ENCODE measurements around the gene TAS2R60. TPM values are rescaled to one million over a fixed set of nuclear protein-coding genes. Genes with fewer than 3 reads are reported as not detected.
A peak's percentile ranks its signal among the peaks of the same experiment; 100 is the strongest.
"Not testable (repeated sequence)": the region's sequence is repeated elsewhere in the genome, so short reads cannot be mapped to it uniquely, and the experiment has no call there.

TAS2R60 gene
- total RNA-seq = not detected in 2 replicates

DNA sequence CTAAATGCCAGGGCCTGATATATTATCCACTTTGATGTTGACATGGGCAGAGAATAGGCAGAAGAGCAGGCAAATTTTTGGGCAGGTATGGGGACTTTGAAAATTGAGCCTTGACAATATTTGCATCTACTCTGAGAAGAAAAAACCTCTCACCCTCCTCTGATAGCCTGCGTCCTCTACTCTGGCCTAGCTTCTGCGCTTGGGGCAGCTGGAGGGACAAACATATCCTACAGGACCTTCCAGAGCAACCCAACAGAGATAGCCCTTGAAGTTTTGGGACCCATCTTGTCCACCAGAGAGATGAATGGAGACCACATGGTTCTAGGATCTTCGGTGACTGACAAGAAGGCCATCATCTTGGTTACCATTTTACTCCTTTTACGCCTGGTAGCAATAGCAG lies at the start of gene TAS2R60:
TSS of gene TAS2R60 (plus strand) at position 301 of the 400 bp plus-strand sequence. CDS start at position 301, 0 bp downstream.
- no peak for DNase-seq (ENCODE audit: low read depth in 2 of 2)

DNA sequence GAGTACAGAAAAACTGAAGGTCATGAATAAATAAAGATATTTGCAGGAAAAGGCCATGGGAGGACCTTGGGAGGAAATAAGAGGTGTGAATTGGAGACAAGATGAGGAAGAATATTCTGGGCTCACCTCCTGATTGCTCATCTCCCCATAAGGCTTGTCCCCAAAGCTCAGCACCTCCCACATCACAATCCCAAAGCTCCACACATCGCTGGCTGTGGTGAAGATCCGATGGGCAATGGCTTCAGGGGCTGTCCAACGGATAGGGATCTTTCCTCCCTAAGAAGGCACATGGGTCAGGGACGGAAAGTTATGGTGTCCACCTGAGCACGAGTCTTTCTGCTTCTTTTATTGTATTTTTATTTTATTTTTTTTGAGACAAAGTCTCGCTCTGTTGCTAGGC lies 49.2 kb upstream of the TAS2R60 start:
- DNase-seq (ENCODE audit: low read depth in 2 of 2) = no peak

GRCh38 chr7:143394777-143395176 lies 48.5 kb upstream of the TAS2R60 start:
- no peak for DNase-seq (ENCODE audit: low read depth in 2 of 2)

- DNase-seq (ENCODE audit: low read depth in 2 of 2) = peak; percentile 33 to 66
Observed at GRCh38 chr7:143395187-143396149, 47.8 kb upstream of the TAS2R60 start.

GRCh38 chr7:143396182-143396581 lies 47.1 kb upstream of the TAS2R60 start:
- DNase-seq (ENCODE audit: low read depth in 2 of 2) = no peak

- no peak for DNase-seq (ENCODE audit: low read depth in 2 of 2)
Observed at GRCh38 chr7:143396625-143397556, 46.4 kb upstream of the TAS2R60 start.

DNA sequence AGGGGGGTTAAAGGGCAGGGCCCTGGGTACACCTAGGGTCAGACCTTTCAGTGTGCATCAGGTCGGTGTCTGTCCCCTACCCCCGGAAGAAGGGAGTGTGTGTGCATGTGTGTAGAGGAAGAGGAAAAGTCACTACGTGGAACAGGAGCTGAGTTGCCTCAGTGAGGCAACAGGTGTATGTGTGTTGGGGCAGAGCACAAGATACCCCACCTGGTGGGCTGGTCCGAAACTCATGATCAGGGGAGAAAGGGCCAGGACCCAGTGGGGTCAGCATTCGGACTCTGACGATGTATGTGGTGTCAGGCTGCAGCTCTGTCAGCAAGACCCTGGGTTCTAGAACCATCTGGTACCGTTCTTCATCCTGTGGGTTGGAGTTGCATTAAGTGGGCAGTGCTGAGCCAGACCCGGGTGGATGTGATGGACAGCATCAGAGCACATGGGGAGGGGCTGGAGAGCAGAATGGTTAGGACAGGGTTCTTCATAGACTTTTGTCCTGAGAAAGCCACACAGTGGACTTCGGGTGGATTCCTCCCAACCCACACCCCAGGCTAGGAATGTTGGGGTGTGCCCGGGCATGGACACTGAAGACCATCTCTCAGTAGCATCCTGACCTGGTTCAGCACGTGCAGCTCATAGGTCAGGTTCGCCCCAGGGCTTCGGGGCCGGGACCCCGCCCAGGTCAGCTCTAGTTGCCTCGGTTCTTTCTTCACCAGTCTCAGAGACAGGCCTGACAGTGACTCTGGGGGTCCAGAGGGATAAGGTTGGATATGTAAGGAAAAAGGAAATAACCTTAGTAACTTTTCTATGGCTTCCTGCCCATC lies 45.3 kb upstream of the TAS2R60 start:
- DNase-seq (ENCODE audit: low read depth in 2 of 2) = no peak

DNA sequence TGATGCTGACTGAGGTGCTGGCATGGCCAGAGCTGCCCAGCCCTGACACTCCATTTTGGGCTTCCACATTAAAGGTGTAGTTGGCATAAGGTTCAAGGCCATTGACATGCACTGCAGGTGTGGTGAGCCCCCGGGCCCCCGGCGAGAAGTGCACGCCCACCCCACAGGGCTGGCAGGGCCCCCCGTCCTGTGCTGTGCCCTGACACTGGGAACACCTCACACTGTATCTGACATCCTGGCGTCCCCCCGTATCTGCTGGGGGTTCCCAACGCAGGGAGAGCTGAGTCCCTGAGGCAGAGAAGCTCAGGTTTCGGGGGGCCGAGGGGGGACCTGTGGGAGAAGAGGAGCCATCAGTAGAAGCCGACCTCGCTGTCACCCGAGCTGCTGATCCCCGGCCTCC lies 44.6 kb upstream of the TAS2R60 start:
- no peak for DNase-seq (ENCODE audit: low read depth in 2 of 2)

GRCh38 chr7:143399151-143399550 lies 44.1 kb upstream of the TAS2R60 start:
- DNase-seq (ENCODE audit: low read depth in 2 of 2) = peak in 1 of 2 donors; percentile 55

- DNase-seq (ENCODE audit: low read depth in 2 of 2) = no peak
Observed at GRCh38 chr7:143399642-143400041, 43.6 kb upstream of the TAS2R60 start.

GRCh38 chr7:143401265-143401664 lies 42.0 kb upstream of the TAS2R60 start:
- DNase-seq (ENCODE audit: low read depth in 2 of 2) = no peak

GRCh38 chr7:143402233-143402632 lies 41.0 kb upstream of the TAS2R60 start:
- not testable (repeated sequence) for DNase-seq (ENCODE audit: low read depth in 2 of 2)

DNA sequence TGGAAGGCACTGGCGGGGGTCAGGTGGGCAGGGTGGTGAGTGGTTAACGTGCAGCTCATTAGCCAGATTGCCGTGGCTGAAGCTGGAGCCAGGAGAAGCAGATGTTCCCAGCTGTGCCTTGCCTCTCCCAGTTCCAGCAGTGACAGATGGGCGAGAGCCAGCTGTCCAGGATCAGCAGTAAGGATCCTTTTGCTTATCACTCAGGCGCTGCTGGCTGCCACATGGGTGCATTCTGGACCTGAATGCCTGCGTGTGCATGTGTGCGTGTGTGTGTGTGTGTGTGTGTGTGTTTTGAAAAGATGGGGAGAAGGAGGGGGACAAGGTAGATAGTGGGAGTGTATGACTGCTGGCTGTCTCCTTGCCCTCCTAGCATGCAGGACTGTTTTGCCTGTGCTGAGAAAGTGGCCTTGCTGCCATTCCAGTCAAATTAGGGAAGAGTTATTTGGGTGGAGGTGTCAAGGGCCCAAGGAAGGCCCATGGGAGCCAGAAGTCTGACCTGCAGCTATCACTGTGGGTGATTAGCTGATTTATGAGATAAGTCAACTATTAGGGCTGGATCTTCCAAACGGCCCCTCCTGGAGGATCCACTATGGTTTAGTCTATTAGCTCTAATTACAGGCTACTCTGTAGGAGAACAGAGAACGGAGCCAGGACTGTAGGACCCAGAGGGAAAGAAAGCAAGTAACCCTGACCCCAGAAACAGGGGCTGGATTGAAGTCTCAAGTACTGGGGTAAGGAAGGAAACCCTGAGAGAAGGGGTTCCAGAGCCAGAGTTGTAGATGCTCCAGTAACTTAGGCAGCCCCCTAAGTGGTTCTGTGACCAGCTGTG lies 37.9 kb upstream of the TAS2R60 start:
- DNase-seq (ENCODE audit: low read depth in 2 of 2) = no peak

GRCh38 chr7:143406002-143406357 lies 37.3 kb upstream of the TAS2R60 start:
- DNase-seq (ENCODE audit: low read depth in 2 of 2) = no peak

GRCh38 chr7:143407287-143408251 lies 35.7 kb upstream of the TAS2R60 start:
- DNase-seq (ENCODE audit: low read depth in 2 of 2) = no peak

DNA sequence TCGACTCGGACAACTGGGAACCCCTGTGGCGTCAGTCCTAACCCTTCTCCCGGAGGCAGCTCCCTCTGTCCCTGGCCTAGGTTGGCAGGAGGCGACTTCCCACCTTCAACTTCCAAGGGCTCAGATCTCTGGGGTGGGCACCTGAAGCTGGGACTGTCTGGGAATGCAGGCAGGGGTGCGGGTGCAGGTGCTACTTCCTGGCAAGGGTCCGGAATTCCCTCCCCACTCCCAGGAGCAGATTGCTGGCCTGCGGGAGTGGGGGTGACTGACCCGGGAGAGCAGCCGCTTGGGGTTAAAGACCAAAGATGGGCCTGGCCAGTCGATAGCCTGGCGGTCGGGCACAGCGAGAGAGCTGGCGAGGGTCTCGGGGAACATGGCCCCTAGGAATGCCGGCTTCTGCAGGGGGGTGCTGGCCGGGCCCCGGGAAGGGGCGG lies 35.0 kb upstream of the TAS2R60 start:
- no peak for DNase-seq (ENCODE audit: low read depth in 2 of 2)

DNA sequence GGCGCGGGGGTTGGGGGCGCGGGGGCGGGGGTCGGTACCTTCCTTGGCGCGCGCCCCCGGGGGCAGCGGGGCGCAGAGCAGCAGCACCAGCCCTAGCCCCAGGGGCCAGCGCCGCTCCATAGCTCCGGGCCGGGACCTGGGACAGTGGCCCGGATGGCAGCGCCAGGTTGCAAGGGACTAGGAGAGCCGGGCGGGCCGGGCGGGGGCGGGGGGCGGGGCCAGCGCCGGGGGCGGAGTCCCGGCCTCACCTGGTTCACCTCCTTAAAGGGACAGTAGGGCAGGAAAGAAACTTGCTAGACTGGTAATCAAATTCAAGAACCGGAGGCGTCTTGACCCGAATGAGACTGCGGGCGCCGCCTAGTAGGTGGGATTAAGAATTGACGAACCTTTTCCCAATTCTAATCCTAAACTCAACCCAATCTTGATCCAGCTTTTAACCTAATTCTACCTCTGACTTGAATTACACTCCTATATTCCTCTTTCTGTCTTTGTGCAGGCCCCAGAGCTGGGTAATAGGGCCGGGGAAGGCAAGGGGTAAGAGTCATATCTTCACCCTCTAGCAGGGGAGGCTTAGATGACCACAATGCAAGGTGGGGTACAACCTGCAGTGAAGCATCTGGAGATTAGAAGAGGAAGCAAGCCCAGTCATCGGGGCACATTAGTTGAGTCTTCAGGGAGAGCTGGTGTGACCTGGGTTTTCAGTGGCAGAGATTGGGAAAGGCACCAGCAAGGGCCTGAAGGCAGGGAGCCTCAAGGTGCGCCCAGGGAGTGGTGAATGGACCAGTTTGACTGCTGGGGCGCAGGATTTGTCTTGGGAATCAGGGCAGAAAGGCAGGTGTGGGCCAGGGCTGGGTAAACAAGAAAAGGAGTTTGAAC lies 34.3 kb upstream of the TAS2R60 start, which contains the start of gene EPHA1:
TSS of gene EPHA1 (minus strand) at position 171 of the 876 bp plus-strand sequence. CDS start at position 120, 51 bp downstream.
- no peak for DNase-seq (ENCODE audit: low read depth in 2 of 2)

DNA sequence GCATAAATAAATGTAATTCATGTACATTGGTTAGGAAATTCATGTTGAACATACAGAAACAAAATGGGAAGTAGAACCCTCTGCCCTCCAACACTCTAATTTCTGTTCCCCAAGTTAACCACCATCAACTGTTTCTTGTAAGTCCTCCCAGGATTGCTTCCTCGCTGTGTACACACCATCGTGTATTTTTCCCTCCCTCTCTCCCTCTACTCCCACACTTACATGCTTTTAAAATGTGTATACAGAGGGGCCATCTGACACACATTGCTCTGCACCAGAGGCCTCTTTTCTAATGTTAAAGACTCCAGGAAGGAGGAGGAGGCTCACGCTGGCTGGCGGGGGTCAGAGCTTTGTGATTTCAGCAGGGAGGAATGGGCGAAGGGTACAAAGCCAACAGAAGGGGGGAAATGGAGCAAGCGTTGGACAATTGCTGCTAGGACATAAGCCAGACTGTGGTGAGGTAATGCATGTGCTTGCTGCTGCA lies 32.7 kb upstream of the TAS2R60 start:
- no peak for DNase-seq (ENCODE audit: low read depth in 2 of 2)

Measured in lung microvascular endothelial cell (primary cell).